A673 (cell line): ENCODE results near the gene TMEM258. TPM values are rescaled to one million over a fixed set of nuclear protein-coding genes. Genes with fewer than 3 reads are reported as not detected.
A peak's percentile ranks its signal among the peaks of the same experiment; 100 is the strongest.

ENCODE experiments used
- BruUV-seq: library from RNA; stranded (reverse); fragments of 400-500 nt; replicated peaks from 2 replicates; lab custom pipeline; 2021; lab: Mats Ljungman, UMichigan
- CTCF ChIA-PET: fragments of 300-600 bp; sonication (Branson Sonifier 250); formaldehyde crosslinking; loops from one replicate; lab custom pipeline; 2022; ENCODE audit warnings: antibody characterized with exemption; lab: Charles Lee
- POLR2A ChIA-PET: fragments of 300-600 bp; sonication (Branson Sonifier 250); formaldehyde crosslinking; loops from one replicate; lab custom pipeline; 2022; ENCODE audit warnings: antibody characterized with exemption; ENCODE audit not compliant: low non-redundant PET; lab: Charles Lee
- DNase-seq: peaks from one replicate; pipeline ENCODE4 v3.0.0-alpha.2; 2015; ENCODE audit warnings: low spot score
- H3K27ac ChIP-seq: fragments of 200-600 bp; sonication (generic); 2 replicates; pipeline ENCODE4 v1.5.1; 2016; ENCODE audit warnings: mixed run types, low read depth, mild to moderate bottlenecking, mixed read lengths, antibody characterized with exemption, low read length; ENCODE audit not compliant: poor library complexity, severe bottlenecking
- H3K27me3 ChIP-seq: fragments of 200-600 bp; sonication (generic); replicated peaks from 2 replicates; pipeline ENCODE4 v1.6.1; 2017; ENCODE audit warnings: mixed run types, low read depth, mild to moderate bottlenecking, mixed read lengths, antibody characterized with exemption, low read length; ENCODE audit not compliant: insufficient read depth, poor library complexity
- H3K36me3 ChIP-seq: fragments of 200-600 bp; sonication (generic); 2 replicates; pipeline ENCODE4 v1.6.1; 2016; ENCODE audit warnings: mixed run types, mild to moderate bottlenecking, mixed read lengths, antibody characterized with exemption, low read length; ENCODE audit not compliant: insufficient read depth, poor library complexity, severe bottlenecking
- H3K4me1 ChIP-seq: fragments of 200-600 bp; sonication (generic); 2 replicates; pipeline ENCODE4 v1.6.1; 2017; ENCODE audit warnings: mixed run types, mild to moderate bottlenecking, mixed read lengths, antibody characterized with exemption, low read length; ENCODE audit not compliant: insufficient read depth, poor library complexity, severe bottlenecking
- H3K4me3 ChIP-seq: fragments of 200-600 bp; sonication (generic); 2 replicates; pipeline ENCODE4 v1.5.1; 2016; ENCODE audit warnings: low read depth, mixed run types, mild to moderate bottlenecking, mixed read lengths, low read length; ENCODE audit not compliant: poor library complexity, severe bottlenecking
- H3K9me3 ChIP-seq: fragments of 200-600 bp; sonication (generic); 2 replicates; pipeline ENCODE4 v1.6.1; 2016; ENCODE audit warnings: mixed run types, low read depth, mild to moderate bottlenecking, mixed read lengths, antibody characterized with exemption, low read length; ENCODE audit not compliant: poor library complexity, severe bottlenecking
- EZH2 ChIP-seq: fragments of 200-600 bp; sonication (generic); IDR thresholded peaks from 2 replicates; pipeline ENCODE4 v1.6.1; 2017; ENCODE audit warnings: borderline replicate concordance, low read depth, mild to moderate bottlenecking, mixed read lengths, antibody characterized with exemption, low read length; ENCODE audit not compliant: poor library complexity, severe bottlenecking
- intact Hi-C: fragments of 100-400 bp; cut with micrococcal nuclease; formaldehyde crosslinking; loops from one replicate; pipeline ENCODE4 v1.10.0; 2022; ENCODE audit not compliant: unreplicated experiment
- total RNA-seq: library from RNA; stranded (reverse); gene quantifications from 2 replicates; pipeline ENCODE4 v1.2.3, GENCODE V29; 2021
- TF ChIP-seq, protein P1 (sequence below): fragments of 300-800, 200-600 bp; sonication (generic); conservative IDR thresholded peaks from 2 replicates; pipeline ENCODE4 v1.5.1; 2017; ENCODE audit warnings: low read depth, mild to moderate bottlenecking, antibody characterized with exemption, low read length, moderate library complexity, mixed read lengths

The TMEM258 gene
- total RNA-seq, 1 experiment from 2014 or later, result 138 TPM

DNA sequence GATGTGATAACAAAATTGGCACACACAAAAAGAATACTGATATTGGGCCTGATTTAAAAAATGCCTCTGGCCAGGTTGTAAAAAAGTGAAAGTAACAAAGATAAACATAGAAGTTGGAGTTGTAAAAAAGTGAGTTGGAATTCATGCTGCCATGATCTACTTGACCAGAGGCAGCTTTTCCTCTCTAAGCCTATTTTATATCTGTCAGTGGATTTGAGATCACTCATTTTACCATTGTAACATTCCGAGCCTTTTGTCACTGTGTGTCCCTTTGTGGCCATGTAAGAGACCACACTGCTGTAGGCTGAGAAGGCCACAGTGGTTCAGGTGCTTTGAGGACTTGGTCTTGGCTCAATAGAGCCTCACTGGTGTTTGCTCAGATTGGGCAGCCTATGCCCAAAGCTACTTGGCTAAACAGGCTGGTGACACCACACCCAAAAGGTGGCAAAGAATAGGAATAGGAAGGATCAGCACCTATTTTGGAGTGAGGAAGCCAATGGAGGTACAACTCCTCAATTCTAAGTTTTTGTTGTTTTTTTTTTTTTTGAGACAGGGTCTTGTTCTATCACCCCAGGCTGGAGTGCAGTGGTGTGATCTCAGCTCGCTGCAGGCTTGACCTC lies 7.4 kb upstream of the TMEM258 start:
- H3K9me3 ChIP-seq, result no peaks in the 10 kb centered on the region
- H3K4me3 ChIP-seq, result no peak overlapping the region
- ChIA-PET POLR2A (no interaction called here), CTCF (interaction anchor here (0.7 kb wide), 1 partner anchor 11 kb away, joined by 16 read pairs; no protein-coding TSS in a partner anchor)
- H3K4me1 ChIP-seq, result peaks cover 8% of the 10 kb centered on the region
- H3K27me3 ChIP-seq, result no peaks in the 10 kb centered on the region
- H3K27ac ChIP-seq, result peak overlapping the region; percentile 38
- no peak for DNase-seq
- no TSS peak for BruUV-seq
- intact Hi-C loops, result loop anchor here (5.0 kb wide), 2 partner anchors 73 to 98 kb away; no protein-coding TSS in a partner anchor
- H3K36me3 ChIP-seq, result peaks cover 97% of the 10 kb centered on the region
- TF ChIP-seq EZH2, result no peak
- TF ChIP-seq, protein P1, sequence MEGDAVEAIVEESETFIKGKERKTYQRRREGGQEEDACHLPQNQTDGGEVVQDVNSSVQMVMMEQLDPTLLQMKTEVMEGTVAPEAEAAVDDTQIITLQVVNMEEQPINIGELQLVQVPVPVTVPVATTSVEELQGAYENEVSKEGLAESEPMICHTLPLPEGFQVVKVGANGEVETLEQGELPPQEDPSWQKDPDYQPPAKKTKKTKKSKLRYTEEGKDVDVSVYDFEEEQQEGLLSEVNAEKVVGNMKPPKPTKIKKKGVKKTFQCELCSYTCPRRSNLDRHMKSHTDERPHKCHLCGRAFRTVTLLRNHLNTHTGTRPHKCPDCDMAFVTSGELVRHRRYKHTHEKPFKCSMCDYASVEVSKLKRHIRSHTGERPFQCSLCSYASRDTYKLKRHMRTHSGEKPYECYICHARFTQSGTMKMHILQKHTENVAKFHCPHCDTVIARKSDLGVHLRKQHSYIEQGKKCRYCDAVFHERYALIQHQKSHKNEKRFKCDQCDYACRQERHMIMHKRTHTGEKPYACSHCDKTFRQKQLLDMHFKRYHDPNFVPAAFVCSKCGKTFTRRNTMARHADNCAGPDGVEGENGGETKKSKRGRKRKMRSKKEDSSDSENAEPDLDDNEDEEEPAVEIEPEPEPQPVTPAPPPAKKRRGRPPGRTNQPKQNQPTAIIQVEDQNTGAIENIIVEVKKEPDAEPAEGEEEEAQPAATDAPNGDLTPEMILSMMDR, result no peak

DNA sequence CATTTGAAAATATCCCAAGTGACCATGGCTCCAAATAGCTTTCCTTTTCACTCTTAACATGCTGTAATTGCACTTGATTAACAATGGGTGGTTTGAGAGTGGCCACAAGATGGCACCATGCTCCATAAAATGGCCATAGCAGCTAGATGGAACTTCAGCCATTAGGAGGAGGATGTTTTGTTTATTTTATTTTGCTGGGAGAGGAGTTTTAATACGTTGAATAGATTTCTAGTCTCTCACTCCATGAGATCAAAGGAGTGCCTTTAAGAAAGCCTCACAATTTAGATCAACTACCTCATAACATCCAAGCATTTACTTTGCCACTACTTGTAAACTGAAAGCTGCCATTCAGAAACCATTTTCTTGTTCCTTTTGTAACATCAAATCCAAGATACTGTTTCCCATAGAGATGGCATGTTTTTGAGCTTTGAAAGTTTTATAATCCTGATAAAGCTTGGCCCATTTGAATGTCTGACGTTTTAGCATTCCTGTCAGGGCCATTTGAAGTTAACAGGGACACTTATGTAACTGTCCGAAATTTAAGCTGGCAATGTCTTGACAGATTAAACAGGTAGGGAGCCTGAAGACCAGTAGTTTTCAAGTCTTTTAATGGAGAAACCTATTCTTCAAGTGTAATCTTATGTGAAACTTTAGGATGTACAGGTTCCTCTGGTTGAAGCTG lies 5.0 kb upstream of the TMEM258 start:
- BruUV-seq, result no TSS peak
- Histone ChIP-seq H3K27ac (peak overlapping the region; percentile 62), H3K9me3 (no peaks in the 10 kb centered on the region), H3K36me3 (peaks cover 78% of the 10 kb centered on the region), H3K4me3 (no peak overlapping the region), H3K27me3 (no peaks in the 10 kb centered on the region), H3K4me1 (peaks cover 14% of the 10 kb centered on the region)
- CTCF ChIA-PET, result interaction anchor here (0.6 to 3.0 kb wide), 14 partner anchors 9 to 310 kb away, joined by 3 to 12 read pairs (median 6); partner anchors contain the start of gene FADS1
- intact Hi-C loops, result loop anchor here (1.0 to 5.0 kb wide), 4 partner anchors 75 to 311 kb away; no protein-coding TSS in a partner anchor
- peak; percentile 88 for DNase-seq
- TF ChIP-seq, protein P1, result peak; percentile 96
- TF ChIP-seq EZH2, result no peak
- POLR2A ChIA-PET, result interaction anchor here (0.7 kb wide), 2 partner anchors 150 to 835 kb away, joined by 3 read pairs; no protein-coding TSS in a partner anchor

DNA sequence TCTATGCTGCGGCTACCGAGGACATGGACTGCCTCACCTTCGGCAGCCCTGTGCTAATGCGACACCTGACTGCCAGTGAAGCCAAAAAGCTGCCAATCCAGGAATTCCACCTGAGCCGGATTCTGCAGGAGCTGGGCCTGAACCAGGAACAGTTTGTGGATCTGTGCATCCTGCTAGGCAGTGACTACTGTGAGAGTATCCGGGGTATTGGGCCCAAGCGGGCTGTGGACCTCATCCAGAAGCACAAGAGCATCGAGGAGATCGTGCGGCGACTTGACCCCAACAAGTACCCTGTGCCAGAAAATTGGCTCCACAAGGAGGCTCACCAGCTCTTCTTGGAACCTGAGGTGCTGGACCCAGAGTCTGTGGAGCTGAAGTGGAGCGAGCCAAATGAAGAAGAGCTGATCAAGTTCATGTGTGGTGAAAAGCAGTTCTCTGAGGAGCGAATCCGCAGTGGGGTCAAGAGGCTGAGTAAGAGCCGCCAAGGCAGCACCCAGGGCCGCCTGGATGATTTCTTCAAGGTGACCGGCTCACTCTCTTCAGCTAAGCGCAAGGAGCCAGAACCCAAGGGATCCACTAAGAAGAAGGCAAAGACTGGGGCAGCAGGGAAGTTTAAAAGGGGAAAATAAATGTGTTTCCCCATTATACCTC lies 3.6 kb upstream of the TMEM258 start:
- Histone ChIP-seq H3K4me1 (peaks cover 21% of the 10 kb centered on the region), H3K36me3 (peaks cover 64% of the 10 kb centered on the region), H3K4me3 (no peak overlapping the region), H3K9me3 (no peaks in the 10 kb centered on the region), H3K27ac (peak overlapping the region; percentile 5), H3K27me3 (no peaks in the 10 kb centered on the region)
- CTCF ChIA-PET, result interaction anchor here (0.9 to 3.0 kb wide), 5 partner anchors 102 to 312 kb away, joined by 3 to 12 read pairs (median 7); no protein-coding TSS in a partner anchor
- no peak for TF ChIP-seq EZH2
- TF ChIP-seq, protein P1, result no peak
- BruUV-seq, result no TSS peak
- no peak for DNase-seq
- POLR2A ChIA-PET, result no interaction called here
- intact Hi-C loops, result loop anchor here (2.0 to 5.0 kb wide), 3 partner anchors 76 to 313 kb away; no protein-coding TSS in a partner anchor
